Lower leg skin (tissue), 3 donors: Measurements from ENCODE around the gene LBHD1.

Experiments
- CTCF ChIP-seq, 3 donors: fragments of 450-650 bp; IDR thresholded peaks; one replicate each; pipeline ENCODE4 v1.5.1; 2016; ENCODE audit warnings: antibody characterized with exemption in 3 of 3, mild to moderate bottlenecking in 3 of 3, moderate library complexity in 2 of 3
- POLR2A ChIP-seq, 2 donors: fragments of 450-650 bp; IDR thresholded peaks; one replicate each; pipeline ENCODE4 v1.6.1; 2016 to 2017; ENCODE audit warnings: antibody characterized with exemption in 2 of 2, mild to moderate bottlenecking in 1 of 2, moderate library complexity in 1 of 2

GRCh38 chr11:62652161-62653006 is 19.7 kb downstream of the LBHD1 start:
- TF ChIP-seq POLR2A (IDR thresholded peaks at IDR 0.05) (no peak), CTCF (IDR thresholded peaks at IDR 0.05) (no peak)
